Activated T-cell treated with anti-CD3 and anti-CD28 coated beads, Interleukin-2, amount 50 U/mL, for 24 hours (primary cell): ENCODE data around the gene CCDC88B.
"Not testable (repeated sequence)": the region's sequence is repeated elsewhere in the genome, so short reads cannot be mapped to it uniquely, and the experiment has no call there.

ENCODE experiments used
- DNase-seq: peaks from one replicate; pipeline ENCODE4 v3.0.0-alpha.2; 2020
- H3K27ac Mint-ChIP-seq: 2 replicates; pipeline ENCODE4 v1.8.0; 2020; ENCODE audit warnings: mild to moderate bottlenecking, mixed read lengths
- H3K27me3 Mint-ChIP-seq: 2 replicates; pipeline ENCODE4 v1.8.0; 2020; ENCODE audit warnings: mixed read lengths
- H3K36me3 Mint-ChIP-seq: 2 replicates; pipeline ENCODE4 v1.8.0; 2020; ENCODE audit warnings: low read depth, mixed read lengths
- H3K4me1 Mint-ChIP-seq: 2 replicates; pipeline ENCODE4 v1.8.0; 2020; ENCODE audit warnings: low read depth, mixed read lengths
- H3K4me3 Mint-ChIP-seq: 2 replicates; pipeline ENCODE4 v1.8.0; 2020; ENCODE audit warnings: mild to moderate bottlenecking, moderate library complexity, mixed read lengths
- H3K9me3 Mint-ChIP-seq: 2 replicates; pipeline ENCODE4 v1.8.0; 2020; ENCODE audit warnings: mixed read lengths

CCDC88B gene

GRCh38 chr11:64314805-64315561 is 25.0 kb upstream of the CCDC88B start:
- H3K9me3 Mint-ChIP-seq: no peaks in the 10 kb centered on the region
- no peak for DNase-seq
- peaks cover 69% of the 10 kb centered on the region for H3K36me3 Mint-ChIP-seq
- peak overlapping the region; percentile 27 for H3K4me3 Mint-ChIP-seq
- H3K27ac Mint-ChIP-seq: peak overlapping the region; percentile 78
- peaks cover 53% of the 10 kb centered on the region for H3K4me1 Mint-ChIP-seq
- no peaks in the 10 kb centered on the region for H3K27me3 Mint-ChIP-seq

GRCh38 chr11:64315667-64316526 is 24.1 kb upstream of the CCDC88B start:
- H3K27me3 Mint-ChIP-seq, DNase-seq: not testable (repeated sequence)
- peaks cover 49% of the 10 kb centered on the region for H3K4me1 Mint-ChIP-seq

GRCh38 chr11:64316672-64317324 is 23.2 kb upstream of the CCDC88B start:
- peak overlapping the region; percentile 98 for H3K27ac Mint-ChIP-seq
- H3K36me3 Mint-ChIP-seq: peaks cover 76% of the 10 kb centered on the region
- H3K27me3 Mint-ChIP-seq: no peaks in the 10 kb centered on the region
- DNase-seq: peak; percentile 72
- peak overlapping the region; percentile 98 for H3K4me3 Mint-ChIP-seq
- peaks cover 49% of the 10 kb centered on the region for H3K4me1 Mint-ChIP-seq
- no peaks in the 10 kb centered on the region for H3K9me3 Mint-ChIP-seq

More at GRCh38 chr11:64315667-64316526, 24.1 kb upstream of the CCDC88B start:
- H3K4me3 Mint-ChIP-seq: peak overlapping the region; percentile 98
- peaks cover 70% of the 10 kb centered on the region for H3K36me3 Mint-ChIP-seq
- H3K9me3 Mint-ChIP-seq: not testable (repeated sequence)
- peak overlapping the region; percentile 98 for H3K27ac Mint-ChIP-seq

GRCh38 chr11:64317325-64317960 is 22.6 kb upstream of the CCDC88B start, which contains the start of gene TRMT112:
TRMT112 (minus strand) TSS chr11:64317559; CDS start chr11:64317526, 33 bp downstream.
- Mint-ChIP-seq H3K4me1 (peaks cover 47% of the 10 kb centered on the region), H3K27me3 (no peaks in the 10 kb centered on the region), H3K27ac (peak within 1 kb of the TSS; percentile 98), H3K36me3 (peaks cover 75% of the 10 kb centered on the region), H3K4me3 (peak within 1 kb of the TSS; percentile 98), H3K9me3 (no peaks in the 10 kb centered on the region)
- DNase-seq: peak; percentile 93

GRCh38 chr11:64317961-64318765 is 21.8 kb upstream of the CCDC88B start, which contains the start of gene PRDX5:
PRDX5 (plus strand) TSS chr11:64318121; CDS start chr11:64318216, 95 bp downstream.
- Mint-ChIP-seq H3K36me3 (peaks cover 68% of the 10 kb centered on the region), H3K4me1 (peaks cover 39% of the 10 kb centered on the region), H3K27me3 (no peaks in the 10 kb centered on the region), H3K27ac (peak within 1 kb of the TSS; percentile 98), H3K9me3 (no peaks in the 10 kb centered on the region), H3K4me3 (peak within 1 kb of the TSS; percentile 98)
- peak; percentile 95 for DNase-seq

DNA sequence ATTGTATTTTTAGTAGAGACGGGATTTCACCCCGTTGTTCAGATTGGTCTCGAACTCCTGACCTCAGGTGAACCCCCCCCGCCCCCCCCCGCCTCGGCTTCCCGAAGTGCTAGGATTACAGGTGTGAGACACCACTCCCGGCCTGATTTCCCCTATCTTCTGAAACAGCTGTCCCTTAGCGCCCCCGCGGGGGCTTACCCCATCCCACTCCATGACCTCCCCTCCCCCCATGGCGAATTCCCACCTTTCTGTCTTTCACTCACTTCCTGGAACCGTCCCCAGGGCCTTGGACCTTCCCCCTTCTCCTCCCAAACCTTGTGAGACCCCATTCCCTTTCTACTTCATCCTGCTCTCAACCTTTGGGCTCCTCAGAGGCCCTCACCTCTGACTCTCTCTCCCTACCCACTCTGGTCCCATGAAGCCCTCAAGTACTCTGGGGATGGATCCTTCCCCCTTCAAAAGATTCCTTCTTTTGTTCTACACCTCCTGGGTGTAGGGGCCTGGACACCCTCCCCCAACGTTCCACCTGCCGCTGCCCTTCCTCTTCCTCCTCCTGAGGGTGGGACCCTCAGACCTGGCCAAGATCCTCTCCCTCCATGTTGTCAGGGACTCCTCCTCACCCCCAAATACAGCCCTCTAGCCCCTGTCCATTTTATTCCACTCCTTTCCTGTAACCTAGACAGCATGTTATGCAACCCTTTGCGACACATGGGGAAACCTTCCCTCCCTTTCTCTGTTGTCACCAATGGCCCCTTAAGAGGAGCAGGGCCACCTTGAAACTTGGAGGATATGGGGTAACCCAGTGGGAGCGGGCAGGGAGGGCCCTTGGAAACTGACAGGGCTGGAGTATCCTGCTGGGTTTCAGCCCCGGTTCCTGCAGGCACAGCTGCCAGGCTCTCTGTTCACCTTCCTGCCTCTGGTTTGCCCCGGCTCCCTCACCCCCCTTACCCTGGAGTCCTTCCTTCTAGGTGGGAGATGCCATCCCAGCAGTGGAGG is 20.9 kb upstream of the CCDC88B start:
- Mint-ChIP-seq H3K27me3 (no peaks in the 10 kb centered on the region), H3K27ac (peak overlapping the region; percentile 98), H3K36me3 (peaks cover 60% of the 10 kb centered on the region), H3K4me1 (peaks cover 36% of the 10 kb centered on the region), H3K9me3 (no peaks in the 10 kb centered on the region), H3K4me3 (peak overlapping the region; percentile 98)
- DNase-seq: no peak

DNA sequence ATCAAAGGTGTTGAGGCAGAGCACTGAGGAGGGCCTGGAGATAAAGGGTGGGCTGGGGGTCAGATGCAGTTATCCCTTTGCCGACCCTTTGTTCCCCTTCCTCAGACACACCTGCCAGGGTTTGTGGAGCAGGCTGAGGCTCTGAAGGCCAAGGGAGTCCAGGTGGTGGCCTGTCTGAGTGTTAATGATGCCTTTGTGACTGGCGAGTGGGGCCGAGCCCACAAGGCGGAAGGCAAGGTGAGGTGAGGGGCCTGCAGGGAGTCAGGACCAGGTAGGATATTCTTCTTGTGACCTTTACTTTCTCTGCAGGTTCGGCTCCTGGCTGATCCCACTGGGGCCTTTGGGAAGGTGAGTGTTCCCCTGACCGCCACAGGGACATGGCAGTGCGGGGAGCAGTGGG is 19.4 kb upstream of the CCDC88B start:
- Mint-ChIP-seq H3K36me3 (peaks cover 47% of the 10 kb centered on the region), H3K4me3 (no peak overlapping the region), H3K4me1 (peaks cover 28% of the 10 kb centered on the region), H3K27me3 (no peaks in the 10 kb centered on the region), H3K27ac (no peak overlapping the region), H3K9me3 (no peaks in the 10 kb centered on the region)
- no peak for DNase-seq

DNA sequence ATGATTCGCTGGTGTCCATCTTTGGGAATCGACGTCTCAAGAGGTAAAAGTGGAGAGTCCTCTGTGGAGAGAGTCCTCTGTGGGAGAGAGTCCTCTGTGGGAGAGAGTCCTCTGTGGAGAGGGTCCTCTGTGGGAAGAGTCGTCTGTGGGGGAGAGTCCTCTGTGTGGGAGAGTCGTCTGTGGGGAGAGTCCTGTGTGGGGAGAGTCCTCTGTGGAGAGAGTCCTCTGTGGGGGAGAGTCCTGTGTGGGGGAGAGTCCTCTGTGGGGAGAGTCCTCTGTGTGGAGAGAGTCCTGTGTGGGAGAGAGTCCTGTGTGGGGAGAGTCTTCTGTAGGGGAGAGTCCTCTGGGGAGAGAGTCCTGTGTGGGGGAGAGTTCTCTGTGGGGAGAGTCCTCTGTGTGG is 19.0 kb upstream of the CCDC88B start:
- Mint-ChIP-seq H3K4me1 (peaks cover 28% of the 10 kb centered on the region), H3K4me3 (no peak overlapping the region), H3K36me3 (peaks cover 46% of the 10 kb centered on the region), H3K27ac (peak overlapping the region; percentile 39), H3K9me3 (no peaks in the 10 kb centered on the region), H3K27me3 (no peaks in the 10 kb centered on the region)
- DNase-seq: no peak

GRCh38 chr11:64321533-64321932 is 18.5 kb upstream of the CCDC88B start:
- Mint-ChIP-seq H3K27me3 (no peaks in the 10 kb centered on the region), H3K4me1 (peaks cover 23% of the 10 kb centered on the region), H3K9me3 (no peaks in the 10 kb centered on the region), H3K4me3 (no peak overlapping the region), H3K36me3 (peaks cover 41% of the 10 kb centered on the region), H3K27ac (no peak overlapping the region)
- no peak for DNase-seq

GRCh38 chr11:64322925-64323260 is 17.1 kb upstream of the CCDC88B start:
- no peak for DNase-seq
- H3K27ac Mint-ChIP-seq: no peak overlapping the region
- no peak overlapping the region for H3K4me3 Mint-ChIP-seq
- H3K4me1 Mint-ChIP-seq: peaks cover 15% of the 10 kb centered on the region
- H3K9me3 Mint-ChIP-seq: no peaks in the 10 kb centered on the region
- H3K27me3 Mint-ChIP-seq: no peaks in the 10 kb centered on the region
- peaks cover 28% of the 10 kb centered on the region for H3K36me3 Mint-ChIP-seq

- no peaks in the 10 kb centered on the region for H3K9me3 Mint-ChIP-seq
- no peak overlapping the region for H3K27ac Mint-ChIP-seq
- H3K4me1 Mint-ChIP-seq: peaks cover 15% of the 10 kb centered on the region
Measured at GRCh38 chr11:64323373-64323772, 16.6 kb upstream of the CCDC88B start.

GRCh38 chr11:64323984-64324383 is 16.0 kb upstream of the CCDC88B start:
- H3K27me3 Mint-ChIP-seq, H3K9me3 Mint-ChIP-seq, DNase-seq, H3K4me3 Mint-ChIP-seq: not testable (repeated sequence)
- peak overlapping the region; percentile 34 for H3K27ac Mint-ChIP-seq
- H3K4me1 Mint-ChIP-seq: peaks cover 12% of the 10 kb centered on the region
- peaks cover 22% of the 10 kb centered on the region for H3K36me3 Mint-ChIP-seq

More at GRCh38 chr11:64323373-64323772, 16.6 kb upstream of the CCDC88B start:
- Mint-ChIP-seq H3K27me3 (no peaks in the 10 kb centered on the region), H3K36me3 (peaks cover 24% of the 10 kb centered on the region), H3K4me3 (no peak overlapping the region)
- no peak for DNase-seq
